IMR-90 (cell line): ENCODE results near the gene CCT3. TPM values are rescaled to one million over a fixed set of nuclear protein-coding genes. Genes with fewer than 3 reads are reported as not detected.

Experiments
- ATAC-seq: fragments of 200-7000 bp; cut with Tn5 transposase; 2 replicates; pipeline ENCODE4 v1.9.1; 2020; ENCODE audit warnings: low read depth, mild to moderate bottlenecking, moderate library complexity
- BruUV-seq: library from RNA; stranded (reverse); fragments of 400-500 nt; replicated peaks from 2 replicates; lab custom pipeline; 2021; lab: Mats Ljungman, UMichigan
- CTCF ChIA-PET: fragments of 300-600 bp; formaldehyde crosslinking; extraction: SDS; loops from one replicate; lab custom pipeline; 2021; ENCODE audit warnings: antibody characterized with exemption; lab: Yijun Ruan, JAX
- POLR2A ChIA-PET: fragments of 300-600 bp; sonication (Branson Sonifier 250); formaldehyde crosslinking; loops from one replicate; lab custom pipeline; 2022; ENCODE audit warnings: antibody characterized with exemption; ENCODE audit not compliant: unreplicated experiment; lab: Charles Lee
- DNase-seq: peaks from one replicate; pipeline ENCODE4 v3.0.0; 2013
- H2AFZ ChIP-seq: replicated peaks from 2 replicates; pipeline ENCODE3; 2013; ENCODE audit warnings: low read length, mild to moderate bottlenecking; ENCODE audit not compliant: poor library complexity
- H2AK5ac ChIP-seq: 2 replicates; pipeline ENCODE4 v1.6.1; 2013; ENCODE audit warnings: low read depth, low read length, inconsistent platforms
- H2AK9ac ChIP-seq: replicated peaks from 2 replicates; pipeline ENCODE3; 2013; ENCODE audit warnings: mild to moderate bottlenecking, low read depth, low read length, moderate library complexity; ENCODE audit not compliant: poor library complexity
- H2BK120ac ChIP-seq: 2 replicates; pipeline ENCODE4 v1.6.1; 2013; ENCODE audit warnings: low read depth, low read length, inconsistent platforms
- H2BK15ac ChIP-seq: 3 replicates; pipeline ENCODE4 v1.6.1; 2013; ENCODE audit warnings: low read depth, low read length, inconsistent platforms
- H2BK20ac ChIP-seq: 2 replicates; pipeline ENCODE4 v1.6.1; 2013; ENCODE audit warnings: low read depth, mild to moderate bottlenecking, inconsistent platforms, low read length, moderate library complexity
- H2BK5ac ChIP-seq: 2 replicates; pipeline ENCODE4 v1.6.1; 2013; ENCODE audit warnings: mild to moderate bottlenecking, low read depth, low read length, inconsistent platforms; ENCODE audit not compliant: poor library complexity, severe bottlenecking
- H3K14ac ChIP-seq: replicated peaks from 2 replicates; pipeline ENCODE4 v1.6.1; 2013; ENCODE audit warnings: low read depth, low read length, inconsistent platforms
- H3K18ac ChIP-seq: 2 replicates; pipeline ENCODE4 v1.6.1; 2013; ENCODE audit warnings: low read depth, low read length, control low read depth
- H3K23ac ChIP-seq: 2 replicates; pipeline ENCODE4 v1.6.1; 2013; ENCODE audit warnings: low read depth, low read length, inconsistent platforms
- H3K27ac ChIP-seq: 2 replicates; pipeline ENCODE4 v1.5.1; 2013; ENCODE audit warnings: mild to moderate bottlenecking, control low read depth, low read length; ENCODE audit not compliant: insufficient read depth
- H3K27me3 ChIP-seq: 2 replicates; pipeline ENCODE4 v1.6.1; 2013; ENCODE audit warnings: low read length; ENCODE audit not compliant: control insufficient read depth, insufficient read depth
- H3K36me3 ChIP-seq: 2 replicates; pipeline ENCODE4 v1.6.1; 2013; ENCODE audit warnings: low read length, mixed read lengths; ENCODE audit not compliant: control insufficient read depth, insufficient read depth
- H3K4ac ChIP-seq: 2 replicates; pipeline ENCODE4 v1.6.1; 2013; ENCODE audit warnings: low read depth, low read length, inconsistent platforms
- H3K4me1 ChIP-seq: 2 replicates; pipeline ENCODE4 v1.6.1; 2013; ENCODE audit warnings: low read length, mixed read lengths; ENCODE audit not compliant: control insufficient read depth, insufficient read depth
- H3K4me2 ChIP-seq: 2 replicates; pipeline ENCODE4 v1.6.1; 2013; ENCODE audit warnings: low read depth, mild to moderate bottlenecking, control low read depth, low read length, moderate library complexity
- H3K4me3 ChIP-seq: 2 replicates; pipeline ENCODE4 v1.5.1; 2013; ENCODE audit warnings: low read depth, mild to moderate bottlenecking, control low read depth, low read length, moderate library complexity; ENCODE audit not compliant: insufficient read depth
- H3K56ac ChIP-seq: 2 replicates; pipeline ENCODE4 v1.6.1; 2013; ENCODE audit warnings: low read length, inconsistent platforms; ENCODE audit not compliant: insufficient read depth; ENCODE audit errors: extremely low read depth
- H3K79me1 ChIP-seq, 2 experiments: 2 replicates each; pipeline ENCODE4 v1.6.1; 2013; ENCODE audit warnings: low read length in 2 of 2, inconsistent platforms in 1 of 2, low read depth in 1 of 2
- H3K9ac ChIP-seq: 2 replicates; pipeline ENCODE4 v1.6.1; 2013; ENCODE audit warnings: low read depth, low read length, control low read depth
- H3K9me1 ChIP-seq: 2 replicates; pipeline ENCODE4 v1.6.1; 2013; ENCODE audit warnings: low read length, inconsistent platforms; ENCODE audit not compliant: insufficient read depth
- H3K9me3 ChIP-seq: 2 replicates; pipeline ENCODE4 v1.6.1; 2013; ENCODE audit warnings: low read length; ENCODE audit not compliant: control insufficient read depth, insufficient read depth
- H4K20me1 ChIP-seq: 2 replicates; pipeline ENCODE4 v1.6.1; 2013; ENCODE audit warnings: low read length, inconsistent platforms; ENCODE audit not compliant: insufficient read depth
- H4K5ac ChIP-seq: 2 replicates; pipeline ENCODE4 v1.6.1; 2013; ENCODE audit warnings: mild to moderate bottlenecking, low read depth, low read length, control low read depth
- H4K8ac ChIP-seq, 2 experiments: 2 replicates each; pipeline ENCODE4 v1.6.1; 2013; ENCODE audit warnings: low read depth in 2 of 2, low read length in 2 of 2, control low read depth in 1 of 2, inconsistent platforms in 1 of 2
- H4K91ac ChIP-seq: 2 replicates; pipeline ENCODE4 v1.6.1; 2013; ENCODE audit warnings: low read depth, low read length, inconsistent platforms; ENCODE audit not compliant: insufficient read depth
- BHLHE40 ChIP-seq: fragments of 150-350 bp; IDR thresholded peaks from 2 replicates; pipeline ENCODE4 v1.6.1; 2016; ENCODE audit warnings: mild to moderate bottlenecking, low read depth, low read length
- CEBPB ChIP-seq: IDR thresholded peaks from 2 replicates; pipeline ENCODE4 v1.6.1; 2012; ENCODE audit warnings: low read depth, low read length, improper control_type of control experiment
- CTCF ChIP-seq: conservative IDR thresholded peaks from 2 replicates; pipeline ENCODE4 v1.5.1; 2012; ENCODE audit warnings: mild to moderate bottlenecking, low read depth, low read length, improper control_type of control experiment
- FOS ChIP-seq: fragments of 150-350 bp; IDR thresholded peaks from 2 replicates; pipeline ENCODE4 v1.6.1; 2016; ENCODE audit warnings: low read depth, low read length
- MAFK ChIP-seq: IDR thresholded peaks from 2 replicates; pipeline ENCODE4 v1.6.1; 2012; ENCODE audit warnings: low read depth, low read length, improper control_type of control experiment
- MAZ ChIP-seq: IDR thresholded peaks from 2 replicates; pipeline ENCODE4 v1.6.1; 2012; ENCODE audit warnings: low read depth, mild to moderate bottlenecking, low read length, improper control_type of control experiment, moderate library complexity, borderline replicate concordance
- MXI1 ChIP-seq: IDR thresholded peaks from 2 replicates; pipeline ENCODE4 v1.6.1; 2012; ENCODE audit warnings: low read depth, mild to moderate bottlenecking, low read length, moderate library complexity, borderline replicate concordance
- POLR2A ChIP-seq: IDR thresholded peaks from 2 replicates; pipeline ENCODE4 v1.6.1; 2012; ENCODE audit warnings: mild to moderate bottlenecking, low read depth, low read length
- RAD21 ChIP-seq: IDR thresholded peaks from 2 replicates; pipeline ENCODE4 v1.6.1; 2012; ENCODE audit warnings: low read length, improper control_type of control experiment
- RFX5 ChIP-seq: IDR thresholded peaks from 2 replicates; pipeline ENCODE4 v1.8.0; 2012; ENCODE audit warnings: low read depth, mild to moderate bottlenecking, low read length, moderate library complexity
- SMC3 ChIP-seq: fragments of 150-350 bp; IDR thresholded peaks from 2 replicates; pipeline ENCODE4 v1.6.1; 2016; ENCODE audit warnings: low read depth, mild to moderate bottlenecking, antibody characterized with exemption, low read length, moderate library complexity
- USF2 ChIP-seq: fragments of 150-350 bp; IDR thresholded peaks from 2 replicates; pipeline ENCODE4 v1.6.1; 2017; ENCODE audit warnings: mild to moderate bottlenecking, antibody characterized with exemption, low read length, low read depth
- WGBS, 2 experiments: methylation state at CpG; one replicate each; pipeline versions ENCODE4 v1.1.5 to v1.1.7; 2013; ENCODE audit warnings: missing lambda C conversion rate in 2 of 2; ENCODE audit not compliant: insufficient read length in 1 of 2; ENCODE audit errors: extremely low coverage in 2 of 2; 5-methylcytosine and 5-hydroxymethylcytosine counted together
- dilution Hi-C: fragments of 300-500 bp; cut with HindIII; formaldehyde crosslinking; loops from one replicate; pipeline ENCODE4 v1.14.3; 2018; ENCODE audit warnings: low sequenced_read_pairs; ENCODE audit not compliant: unreplicated experiment
- in situ Hi-C: fragments of 300-500 bp; cut with MboI; formaldehyde crosslinking; loops from 3 replicates; pipeline ENCODE4 v1.14.3; 2019; ENCODE audit warnings: low sequenced_read_pairs, inconsistent platforms, mixed read lengths
- intact Hi-C: fragments of 100-400 bp; cut with micrococcal nuclease; formaldehyde crosslinking; loops from 2 replicates; pipeline ENCODE4 v1.10.0; 2022
- polyA plus RNA-seq, 3 experiments: library from polyadenylated mRNA; depleted of rRNA; stranded (reverse); fragments of >200 nt; gene quantifications; 2 replicates each; pipeline ENCODE4 v1.2.3, GENCODE V29; 2012; ENCODE audit warnings: low replicate concordance in 1 of 3
- total RNA-seq: library from RNA; depleted of rRNA; stranded (reverse); fragments of >200 nt; gene quantifications from 2 replicates; pipeline ENCODE4 v1.2.3, GENCODE V29; 2012

Gene CCT3
- total and polyA plus RNA-seq, 2 of the 4 experiments (the other 2 are of a cell fraction), result 313 to 595 TPM

GRCh38 chr1:156356875-156357534 is 18.9 kb upstream of the CCT3 start:
- TF ChIP-seq SMC3 (no peak), POLR2A (no peak), CEBPB (no peak), RFX5 (no peak), RAD21 (peak; percentile 27; the same call in 1 of the 2 replicates), MAFK (no peak), MXI1 (no peak), CTCF (peak; percentile 49), MAZ (no peak), USF2 (no peak), FOS (no peak), BHLHE40 (no peak)
- Histone ChIP-seq H2AK9ac (no peak overlapping the region), H4K5ac (no peak overlapping the region), H3K9me3 (no peaks in the 10 kb centered on the region; the same call in 1 of the 2 replicates), H3K79me1 (no peaks in the 10 kb centered on the region), H3K27ac (no peak overlapping the region), H2BK20ac (no peak overlapping the region), H3K4me2 (no peak overlapping the region), H3K9ac (no peak overlapping the region), H3K36me3 (no peaks in the 10 kb centered on the region), H3K14ac (no peak overlapping the region), H2BK120ac (no peak overlapping the region), H3K23ac (no peak overlapping the region), H4K20me1 (no peaks in the 10 kb centered on the region; the same call in 1 of the 2 replicates), H3K4me1 (no peaks in the 10 kb centered on the region), H3K56ac (no peak overlapping the region), H2AFZ (no peak overlapping the region), H3K4me3 (no peak overlapping the region), H4K91ac (no peak overlapping the region), H2BK15ac (no peak overlapping the region), H2BK5ac (no peak overlapping the region), H2AK5ac (no peak overlapping the region), H3K27me3 (peaks cover 55% of the 10 kb centered on the region), H3K9me1 (no peaks in the 10 kb centered on the region), H4K8ac (no peak overlapping the region), H3K4ac (no peak overlapping the region), H3K18ac (no peak overlapping the region)
- in situ Hi-C loops, result no loop called here
- WGBS, 2 experiments, result 22% methylated on average over 10 of the region's 22 CpGs; no CpG with 5 or more reads in 1 of the 2 experiments
- POLR2A ChIA-PET, result no interaction called here
- peak; percentile 58; the same call in 1 of the 2 replicates for ATAC-seq
- intact Hi-C loops, result no loop called here
- CTCF ChIA-PET, result no interaction called here
- dilution Hi-C loops, result no loop called here
- BruUV-seq, result no TSS peak
- DNase-seq, result no peak
